Activated naive CD8-positive, alpha-beta T cell treated with anti-CD3 and anti-CD28 coated beads for 36 hours (primary cell): ENCODE results near the gene SF3A2. TPM values are rescaled to one million over a fixed set of nuclear protein-coding genes. Genes with fewer than 3 reads are reported as not detected.

Source experiments
- DNase-seq: peaks from one replicate; pipeline ENCODE4 v3.0.0; 2021
- H3K27ac Mint-ChIP-seq: one replicate; pipeline ENCODE4 v1.8.0; 2022; ENCODE audit warnings: mild to moderate bottlenecking, moderate library complexity, mixed read lengths
- H3K27me3 Mint-ChIP-seq: one replicate; pipeline ENCODE4 v1.8.0; 2022; ENCODE audit warnings: mild to moderate bottlenecking, mixed read lengths
- H3K36me3 Mint-ChIP-seq: one replicate; pipeline ENCODE4 v1.8.0; 2021; ENCODE audit warnings: mild to moderate bottlenecking, mixed read lengths
- H3K4me1 Mint-ChIP-seq: one replicate; pipeline ENCODE4 v1.8.0; 2021; ENCODE audit warnings: mixed read lengths
- H3K4me3 Mint-ChIP-seq: one replicate; pipeline ENCODE4 v1.8.0; 2022; ENCODE audit warnings: mild to moderate bottlenecking, moderate library complexity, mixed read lengths
- H3K9me3 Mint-ChIP-seq: one replicate; pipeline ENCODE4 v1.8.0; 2022; ENCODE audit warnings: mixed read lengths
- total RNA-seq, 2 experiments: library from RNA; stranded (reverse); gene quantifications; one replicate each; pipeline ENCODE4 v1.2.3, GENCODE V29; 2021

SF3A2 gene
- total RNA-seq, 2 experiments from 2014 or later = 160 to 162 TPM

DNA sequence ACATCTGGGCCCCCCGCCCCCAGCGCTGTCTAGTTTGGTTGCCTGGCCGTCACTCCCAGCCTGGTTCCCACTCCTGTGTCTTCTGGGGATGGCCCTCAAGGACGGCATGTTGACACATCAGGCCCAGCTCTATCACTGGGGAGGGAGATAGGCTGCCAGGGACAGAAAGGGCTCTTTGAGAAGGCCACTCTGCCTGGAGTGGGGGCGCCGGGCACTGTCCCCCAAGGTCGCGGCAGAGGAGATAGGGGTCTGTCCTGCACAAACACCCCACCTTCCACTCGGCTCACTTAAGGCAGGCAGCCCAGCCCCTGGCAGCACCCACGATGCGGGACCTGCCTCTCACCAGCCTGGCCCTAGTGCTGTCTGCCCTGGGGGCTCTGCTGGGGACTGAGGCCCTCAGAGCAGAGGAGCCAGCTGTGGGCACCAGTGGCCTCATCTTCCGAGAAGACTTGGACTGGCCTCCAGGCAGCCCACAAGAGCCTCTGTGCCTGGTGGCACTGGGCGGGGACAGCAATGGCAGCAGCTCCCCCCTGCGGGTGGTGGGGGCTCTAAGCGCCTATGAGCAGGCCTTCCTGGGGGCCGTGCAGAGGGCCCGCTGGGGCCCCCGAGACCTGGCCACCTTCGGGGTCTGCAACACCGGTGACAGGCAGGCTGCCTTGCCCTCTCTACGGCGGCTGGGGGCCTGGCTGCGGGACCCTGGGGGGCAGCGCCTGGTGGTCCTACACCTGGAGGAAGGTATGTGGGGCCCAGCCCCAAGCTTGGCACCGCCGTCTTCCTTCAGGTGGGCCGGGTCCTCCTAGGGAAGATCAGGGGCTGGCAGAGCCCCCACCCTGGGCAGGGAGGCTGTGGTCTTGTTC lies 12.6 kb downstream of the SF3A2 start, which contains the start of gene AMH:
AMH (plus strand) TSS at position 314 of the 857 bp plus-strand sequence; CDS start at position 324, 10 bp downstream.
- no peak for DNase-seq
- H3K9me3 Mint-ChIP-seq = no peaks in the 10 kb centered on the region
- H3K27ac Mint-ChIP-seq = no peak within 1 kb of the TSS
- peaks cover 8% of the 10 kb centered on the region for H3K36me3 Mint-ChIP-seq
- peaks cover 2% of the 10 kb centered on the region for H3K4me1 Mint-ChIP-seq
- H3K4me3 Mint-ChIP-seq = no peak within 1 kb of the TSS
- peaks cover 13% of the 10 kb centered on the region for H3K27me3 Mint-ChIP-seq

DNA sequence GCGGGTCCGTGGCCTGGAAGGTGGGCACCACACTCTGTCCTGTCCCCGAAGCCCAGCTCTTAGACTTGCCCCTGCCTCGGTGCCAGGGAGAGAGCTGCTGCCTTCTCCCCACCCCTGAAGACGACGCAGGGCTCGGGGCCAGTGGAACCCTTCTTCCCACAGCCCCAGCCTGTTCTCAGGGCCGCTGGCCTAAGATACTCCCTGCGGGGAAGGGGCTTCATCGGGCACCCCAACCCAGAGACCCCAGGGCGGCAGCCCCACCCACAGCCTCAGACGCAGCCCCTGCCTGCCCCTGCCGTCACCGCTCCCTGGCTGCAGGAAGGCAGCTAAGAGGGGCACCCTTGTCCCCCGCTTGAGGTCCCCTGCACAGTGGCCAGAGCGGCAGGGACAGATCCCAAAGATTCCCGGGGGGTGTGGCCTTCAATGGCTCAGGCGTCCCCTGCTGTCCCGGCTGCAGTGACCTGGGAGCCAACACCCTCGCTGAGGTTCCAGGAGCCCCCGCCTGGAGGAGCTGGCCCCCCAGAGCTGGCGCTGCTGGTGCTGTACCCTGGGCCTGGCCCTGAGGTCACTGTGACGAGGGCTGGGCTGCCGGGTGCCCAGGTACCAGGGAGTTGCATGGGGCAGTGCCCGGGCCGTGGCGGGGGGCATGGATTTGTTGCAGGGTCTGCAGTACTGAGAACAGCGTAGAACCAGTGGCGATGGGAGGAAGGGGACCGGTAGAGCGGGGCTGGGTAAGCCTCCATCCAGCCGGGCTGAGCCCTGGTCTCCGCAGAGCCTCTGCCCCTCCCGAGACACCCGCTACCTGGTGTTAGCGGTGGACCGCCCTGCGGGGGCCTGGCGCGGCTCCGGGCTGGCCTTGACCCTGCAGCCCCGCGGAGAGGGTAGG lies 13.5 kb downstream of the SF3A2 start:
- Mint-ChIP-seq H3K4me1 (peaks cover 2% of the 10 kb centered on the region), H3K36me3 (peaks cover 2% of the 10 kb centered on the region), H3K4me3 (no peak overlapping the region), H3K27me3 (peaks cover 13% of the 10 kb centered on the region), H3K9me3 (no peaks in the 10 kb centered on the region), H3K27ac (no peak overlapping the region)
- no peak for DNase-seq

DNA sequence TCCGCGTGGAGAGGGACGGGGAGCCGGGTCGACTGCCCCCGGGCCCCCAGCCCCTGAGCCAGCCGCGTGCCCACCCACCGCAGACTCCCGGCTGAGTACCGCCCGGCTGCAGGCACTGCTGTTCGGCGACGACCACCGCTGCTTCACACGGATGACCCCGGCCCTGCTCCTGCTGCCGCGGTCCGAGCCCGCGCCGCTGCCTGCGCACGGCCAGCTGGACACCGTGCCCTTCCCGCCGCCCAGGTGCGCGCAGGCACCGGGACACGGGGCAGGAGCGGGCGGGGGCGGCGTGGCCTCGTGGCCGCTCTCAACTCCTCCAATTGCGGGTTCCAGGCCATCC lies 14.1 kb downstream of the SF3A2 start:
- peaks cover 2% of the 10 kb centered on the region for H3K4me1 Mint-ChIP-seq

DNA sequence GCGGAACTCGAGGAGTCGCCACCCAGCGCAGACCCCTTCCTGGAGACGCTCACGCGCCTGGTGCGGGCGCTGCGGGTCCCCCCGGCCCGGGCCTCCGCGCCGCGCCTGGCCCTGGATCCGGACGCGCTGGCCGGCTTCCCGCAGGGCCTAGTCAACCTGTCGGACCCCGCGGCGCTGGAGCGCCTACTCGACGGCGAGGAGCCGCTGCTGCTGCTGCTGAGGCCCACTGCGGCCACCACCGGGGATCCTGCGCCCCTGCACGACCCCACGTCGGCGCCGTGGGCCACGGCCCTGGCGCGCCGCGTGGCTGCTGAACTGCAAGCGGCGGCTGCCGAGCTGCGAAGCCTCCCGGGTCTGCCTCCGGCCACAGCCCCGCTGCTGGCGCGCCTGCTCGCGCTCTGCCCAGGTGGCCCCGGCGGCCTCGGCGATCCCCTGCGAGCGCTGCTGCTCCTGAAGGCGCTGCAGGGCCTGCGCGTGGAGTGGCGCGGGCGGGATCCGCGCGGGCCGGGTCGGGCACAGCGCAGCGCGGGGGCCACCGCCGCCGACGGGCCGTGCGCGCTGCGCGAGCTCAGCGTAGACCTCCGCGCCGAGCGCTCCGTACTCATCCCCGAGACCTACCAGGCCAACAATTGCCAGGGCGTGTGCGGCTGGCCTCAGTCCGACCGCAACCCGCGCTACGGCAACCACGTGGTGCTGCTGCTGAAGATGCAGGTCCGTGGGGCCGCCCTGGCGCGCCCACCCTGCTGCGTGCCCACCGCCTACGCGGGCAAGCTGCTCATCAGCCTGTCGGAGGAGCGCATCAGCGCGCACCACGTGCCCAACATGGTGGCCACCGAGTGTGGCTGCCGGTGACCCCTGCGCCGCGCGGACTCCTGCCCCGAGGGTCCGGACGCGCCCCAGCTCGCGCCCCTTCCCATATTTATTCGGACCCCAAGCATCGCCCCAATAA lies 14.8 kb downstream of the SF3A2 start:
- Mint-ChIP-seq H3K27ac (no peak overlapping the region), H3K4me3 (peak overlapping the region; percentile 48), H3K4me1 (peaks cover 2% of the 10 kb centered on the region), H3K36me3 (no peaks in the 10 kb centered on the region), H3K9me3 (no peaks in the 10 kb centered on the region), H3K27me3 (peaks cover 13% of the 10 kb centered on the region)
- peak; percentile 57 for DNase-seq

More for the DNA sequence above, 14.1 kb downstream of the SF3A2 start:
- Mint-ChIP-seq H3K27me3 (peaks cover 13% of the 10 kb centered on the region), H3K4me3 (no peak overlapping the region), H3K36me3 (peaks cover 2% of the 10 kb centered on the region), H3K27ac (no peak overlapping the region), H3K9me3 (no peaks in the 10 kb centered on the region)
- no peak for DNase-seq

DNA sequence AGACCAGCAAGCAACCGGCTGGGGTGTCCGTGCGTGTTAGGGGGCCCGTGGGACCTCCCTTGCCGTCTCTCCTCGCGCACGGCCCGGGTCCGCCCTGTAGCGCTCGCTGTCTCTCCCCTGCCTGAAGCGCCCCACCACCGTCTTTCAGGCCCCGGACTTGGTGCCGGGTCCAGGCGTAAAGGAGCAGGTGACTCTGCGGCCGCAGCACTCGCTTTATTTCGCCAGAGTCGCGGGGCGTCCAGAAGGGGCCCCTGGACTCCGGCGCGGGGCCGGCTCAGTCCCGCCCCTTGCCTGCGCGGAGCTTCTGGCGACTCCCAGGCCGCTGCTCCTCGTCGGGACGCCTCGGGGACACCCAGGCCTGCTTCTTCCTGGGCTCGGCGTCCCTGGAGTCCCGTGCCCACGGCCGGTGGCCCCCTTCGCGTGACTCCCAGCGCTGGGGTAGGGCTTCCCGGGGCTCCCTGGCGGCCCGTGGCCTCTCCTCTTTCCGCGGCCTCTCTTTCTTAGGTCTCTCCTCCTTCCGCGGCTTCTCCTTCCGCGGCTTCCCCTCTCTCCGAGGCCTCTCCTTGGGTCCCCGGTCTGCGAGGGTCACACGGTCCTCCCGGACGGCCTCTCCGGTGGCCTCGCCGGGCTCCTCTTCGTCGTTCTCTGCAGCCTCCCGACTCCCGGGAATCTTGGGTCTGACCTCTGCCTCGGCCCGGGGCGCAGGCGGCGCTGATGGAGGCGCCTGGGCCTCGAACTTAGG lies 15.6 kb downstream of the SF3A2 start:
- Mint-ChIP-seq H3K9me3 (no peaks in the 10 kb centered on the region), H3K4me3 (peak overlapping the region; percentile 52), H3K27me3 (peaks cover 13% of the 10 kb centered on the region), H3K4me1 (peaks cover 2% of the 10 kb centered on the region), H3K27ac (no peak overlapping the region), H3K36me3 (no peaks in the 10 kb centered on the region)
- no peak for DNase-seq

DNA sequence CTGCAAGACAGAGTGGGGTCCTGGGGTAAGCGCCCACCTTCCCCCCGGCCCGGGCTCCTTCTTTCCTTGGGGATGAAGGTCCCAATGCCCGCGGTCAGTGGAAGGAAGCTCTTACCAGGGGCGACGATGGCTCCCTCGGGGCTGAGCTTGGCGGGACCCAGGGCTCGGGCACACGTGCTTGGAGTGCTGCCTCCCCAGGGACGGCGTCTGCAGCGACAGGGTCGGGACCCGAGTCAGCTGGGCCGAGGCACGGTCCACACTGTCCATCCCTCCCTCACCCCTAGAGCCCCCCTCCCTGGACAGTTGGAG lies 16.1 kb downstream of the SF3A2 start:
- Mint-ChIP-seq H3K4me3 (peak overlapping the region; percentile 52), H3K4me1 (peaks cover 2% of the 10 kb centered on the region), H3K9me3 (no peaks in the 10 kb centered on the region), H3K27me3 (peaks cover 13% of the 10 kb centered on the region), H3K36me3 (no peaks in the 10 kb centered on the region), H3K27ac (no peak overlapping the region)
- no peak for DNase-seq

DNA sequence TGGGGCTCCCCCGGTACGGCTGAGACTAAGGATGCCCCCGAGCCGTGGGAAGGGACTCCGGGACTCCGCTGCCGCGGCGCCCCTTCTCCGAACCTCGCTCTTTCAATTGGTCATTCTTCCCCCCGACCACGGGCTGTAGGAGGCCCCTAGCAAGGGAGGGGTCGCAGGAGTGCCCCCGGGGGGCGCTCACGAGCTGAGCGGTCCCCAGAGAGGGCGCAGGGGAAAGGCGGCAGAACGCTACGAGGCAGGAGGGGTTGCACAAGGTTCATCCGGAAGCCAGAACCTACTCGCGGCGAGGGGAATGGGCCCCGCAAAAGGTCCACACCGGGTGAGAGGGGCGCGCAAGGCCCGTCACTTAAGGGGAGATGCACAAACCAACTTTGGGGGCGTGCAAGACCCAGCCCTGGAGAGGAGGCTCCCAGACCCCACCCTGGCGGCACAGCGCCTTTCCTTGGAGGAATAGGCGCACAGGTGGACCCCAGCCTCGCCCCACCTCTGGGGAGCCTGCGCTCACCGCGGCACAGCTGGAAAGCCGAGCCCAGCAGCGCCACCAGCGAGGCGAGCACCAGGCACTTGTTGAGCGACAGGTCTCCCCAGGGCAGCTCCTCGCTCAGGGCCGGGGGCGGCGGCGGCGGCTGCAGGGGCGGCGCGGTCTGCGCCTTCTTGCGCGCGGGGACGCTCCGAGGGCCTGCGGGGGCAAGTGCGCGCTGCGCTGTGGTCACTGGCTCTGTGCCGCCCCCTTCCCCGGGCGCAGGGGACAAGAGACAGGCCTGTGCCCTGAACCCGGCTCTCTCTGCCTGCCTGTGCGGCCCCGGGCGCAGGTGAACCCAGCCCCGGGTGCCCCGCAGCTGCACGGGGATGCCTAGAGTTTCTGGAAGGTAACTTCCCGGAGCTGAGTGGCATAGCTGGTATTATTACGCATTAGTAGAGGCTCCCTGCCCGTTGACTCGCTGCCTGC lies 16.8 kb downstream of the SF3A2 start:
- peaks cover 8% of the 10 kb centered on the region for H3K4me1 Mint-ChIP-seq

DNA sequence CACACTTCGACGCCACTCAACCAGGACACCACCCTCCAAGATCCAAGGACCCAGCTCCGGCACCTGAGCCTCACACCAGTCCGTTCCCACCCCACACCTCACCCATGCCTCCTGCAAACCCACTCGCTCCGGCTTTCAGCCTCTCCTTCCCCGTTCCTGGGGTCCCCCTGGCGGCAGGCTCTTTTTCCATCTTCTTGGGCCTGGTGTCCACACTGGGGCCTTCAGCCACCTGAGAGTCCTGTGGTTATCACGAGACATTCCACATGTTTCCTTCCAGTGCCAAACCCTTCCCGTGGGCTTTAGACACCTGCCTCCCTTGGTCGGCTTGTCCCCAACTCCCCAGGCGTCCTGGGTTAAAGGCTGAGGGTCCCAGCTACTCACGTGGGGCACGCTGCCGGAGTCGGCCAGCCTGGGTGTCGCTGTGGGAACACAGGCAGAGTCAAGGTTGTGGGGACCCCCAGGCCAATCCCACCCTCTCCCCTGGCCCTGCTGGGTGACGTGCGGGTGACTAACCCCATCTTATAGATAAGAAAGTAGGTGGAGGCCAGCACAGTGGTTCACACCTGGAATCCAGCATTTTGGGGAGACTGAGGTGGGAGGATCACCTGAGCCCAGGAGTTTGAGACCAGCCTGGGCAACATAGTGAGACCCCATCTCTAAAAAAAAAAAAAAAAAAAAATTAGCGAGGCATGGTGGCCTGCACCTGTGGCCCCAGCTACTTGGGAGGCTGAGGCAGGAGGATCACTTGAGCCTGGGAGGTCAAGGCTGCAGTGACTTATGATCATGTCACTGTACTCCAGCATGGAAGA lies 17.6 kb downstream of the SF3A2 start:
- H3K4me1 Mint-ChIP-seq = peaks cover 13% of the 10 kb centered on the region
- peaks cover 13% of the 10 kb centered on the region for H3K27me3 Mint-ChIP-seq
- peak overlapping the region; percentile 25 for H3K4me3 Mint-ChIP-seq
- DNase-seq = no peak
- no peaks in the 10 kb centered on the region for H3K36me3 Mint-ChIP-seq
- H3K9me3 Mint-ChIP-seq = no peaks in the 10 kb centered on the region
- no peak overlapping the region for H3K27ac Mint-ChIP-seq

More for the DNA sequence above, 16.8 kb downstream of the SF3A2 start:
- DNase-seq = peak; percentile 57
- Mint-ChIP-seq H3K27me3 (peaks cover 13% of the 10 kb centered on the region), H3K27ac (no peak overlapping the region), H3K36me3 (no peaks in the 10 kb centered on the region), H3K9me3 (no peaks in the 10 kb centered on the region), H3K4me3 (peak overlapping the region; percentile 52)

DNA sequence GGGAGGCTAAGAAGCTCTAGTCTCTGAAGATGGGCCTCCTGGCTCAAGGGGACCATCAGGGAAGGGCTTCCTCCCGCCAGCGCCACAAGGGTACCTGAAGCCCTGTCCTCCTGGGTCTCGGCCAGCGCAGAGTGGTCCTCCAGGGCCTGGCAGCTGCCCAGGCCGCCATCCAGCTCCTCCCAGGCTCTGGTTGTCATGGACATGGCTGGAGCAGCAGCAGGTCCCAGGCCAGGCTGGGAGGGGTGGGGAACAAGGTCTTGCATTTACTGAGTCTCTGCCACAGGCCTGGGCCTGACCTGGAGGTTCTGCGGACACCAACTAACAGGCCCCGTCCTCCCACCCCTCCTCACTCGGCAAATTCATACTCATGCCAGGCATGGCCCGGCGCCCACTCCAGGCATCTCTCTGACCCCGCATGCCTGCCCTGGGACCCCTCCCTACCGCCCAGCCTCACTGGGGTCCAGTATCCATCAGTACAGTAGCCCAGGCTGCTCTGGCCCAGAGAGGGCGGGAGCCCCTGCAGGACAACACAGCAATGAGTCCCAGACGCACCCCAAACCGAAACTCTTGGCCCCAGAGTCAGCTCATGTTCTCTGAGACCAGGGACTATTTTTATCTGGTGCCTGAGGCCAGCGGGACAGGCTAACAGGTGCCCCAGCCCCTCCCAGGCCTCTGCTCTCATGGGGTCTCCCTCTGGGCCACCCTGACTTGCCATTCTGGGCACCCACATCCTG lies 18.7 kb downstream of the SF3A2 start:
- H3K4me1 Mint-ChIP-seq = peaks cover 17% of the 10 kb centered on the region
- no peaks in the 10 kb centered on the region for H3K9me3 Mint-ChIP-seq
- H3K4me3 Mint-ChIP-seq = no peak overlapping the region
- H3K27ac Mint-ChIP-seq = no peak overlapping the region
- H3K36me3 Mint-ChIP-seq = no peaks in the 10 kb centered on the region
- H3K27me3 Mint-ChIP-seq = peaks cover 13% of the 10 kb centered on the region
- DNase-seq = no peak

DNA sequence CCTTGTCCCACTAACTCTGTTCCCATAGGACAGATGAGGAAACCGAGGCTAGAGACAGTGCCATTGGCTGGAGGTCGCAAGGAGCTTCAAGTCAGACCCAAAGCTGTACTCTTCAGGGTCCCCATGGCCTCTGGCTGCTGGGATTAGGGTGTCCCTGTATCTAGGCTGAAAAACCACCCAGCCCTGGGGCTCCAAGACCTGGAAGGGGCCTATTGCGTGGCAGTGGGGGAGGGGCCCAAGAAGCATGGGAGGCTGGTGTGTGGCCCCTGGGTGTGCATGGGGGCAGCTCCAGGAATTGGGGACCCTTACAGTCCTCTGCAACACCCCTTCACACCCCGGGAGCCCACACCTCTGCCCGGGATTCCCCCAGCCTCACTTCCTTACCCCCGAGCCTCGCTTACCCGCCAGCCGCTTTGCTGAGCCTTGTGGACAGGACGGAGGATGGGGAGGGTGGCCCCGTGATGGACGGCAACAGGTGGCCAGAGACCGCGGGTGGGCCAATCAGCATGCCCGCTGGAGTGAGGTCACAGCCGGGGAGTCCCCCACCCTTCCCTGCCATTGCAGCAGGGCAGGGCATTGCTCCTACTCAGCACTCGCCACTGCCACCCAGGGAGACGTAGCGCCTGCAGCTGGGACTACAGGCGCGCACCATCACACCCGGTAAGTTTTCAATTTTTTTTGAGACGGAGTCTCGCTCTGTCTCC lies 19.5 kb downstream of the SF3A2 start, which contains the start of gene JSRP1:
JSRP1 (minus strand) TSS at position 436 of the 704 bp plus-strand sequence. CDS start 1,103 bp downstream, outside the sequence.
- Mint-ChIP-seq H3K4me1 (peaks cover 18% of the 10 kb centered on the region), H3K4me3 (peak within 1 kb of the TSS; percentile 14), H3K9me3 (no peaks in the 10 kb centered on the region), H3K27me3 (peaks cover 13% of the 10 kb centered on the region), H3K27ac (no peak within 1 kb of the TSS), H3K36me3 (no peaks in the 10 kb centered on the region)
- DNase-seq = no peak

DNA sequence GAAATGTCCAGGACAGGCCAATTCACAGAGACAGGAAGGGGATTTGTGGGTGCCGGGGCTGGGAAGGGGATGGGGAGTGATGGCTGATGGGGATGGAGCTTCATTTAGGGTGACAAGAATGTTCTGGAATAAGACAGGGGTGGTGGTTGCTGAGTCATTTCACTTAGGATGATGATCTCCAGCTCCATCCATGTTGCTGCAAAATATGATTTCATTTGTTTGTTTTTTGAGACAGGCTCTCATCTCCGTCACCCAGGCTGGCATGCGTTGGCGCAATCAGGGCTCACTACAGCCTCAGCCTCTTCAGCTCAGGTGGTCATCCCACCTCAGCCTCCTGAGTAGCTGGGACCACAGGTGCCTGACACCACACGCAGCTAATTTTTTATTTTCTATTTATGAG lies 22.7 kb downstream of the SF3A2 start:
- H3K27me3 Mint-ChIP-seq = no peaks in the 10 kb centered on the region
- H3K36me3 Mint-ChIP-seq = no peaks in the 10 kb centered on the region
- H3K4me1 Mint-ChIP-seq = peaks cover 16% of the 10 kb centered on the region
- H3K9me3 Mint-ChIP-seq = no peaks in the 10 kb centered on the region
- no peak overlapping the region for H3K27ac Mint-ChIP-seq
- H3K4me3 Mint-ChIP-seq = no peak overlapping the region
- no peak for DNase-seq
